HCT116 (cell line): ENCODE data around the gene ZNF214. TPM values are rescaled to one million over a fixed set of nuclear protein-coding genes. Genes with fewer than 3 reads are reported as not detected.

ENCODE experiments used
- ATAC-seq: fragments of 200-7000 bp; cut with Tn5 transposase; 2 replicates; pipeline ENCODE4 v1.9.1; 2020; ENCODE audit warnings: mild to moderate bottlenecking, moderate library complexity
- BruUV-seq: library from RNA; stranded (reverse); fragments of 400-500 nt; replicated peaks from 2 replicates; lab custom pipeline; 2021; lab: Mats Ljungman, UMichigan
- CTCF ChIA-PET: fragments of 300-600 bp; sonication (Branson Sonifier 250); formaldehyde crosslinking; loops from one replicate; lab custom pipeline; 2021; ENCODE audit warnings: antibody characterized with exemption; lab: Charles Lee
- POLR2A ChIA-PET: fragments of 300-600, 350-600 bp; sonication (Branson Sonifier 250); formaldehyde crosslinking; loops from one replicate; lab custom pipeline; 2021; ENCODE audit warnings: antibody characterized with exemption; lab: Charles Lee
- RAD21 ChIA-PET, 2 experiments: fragments of 300-600 bp; sonication (Branson Sonifier 250); formaldehyde crosslinking; loops; one replicate each; lab custom pipeline; 2023; ENCODE audit warnings: low total read pairs in 2 of 2; ENCODE audit not compliant: uncharacterized antibody in 2 of 2, unreplicated experiment in 2 of 2, low non-redundant PET in 1 of 2; lab: Charles Lee
- DNase-seq: peaks from one replicate; pipeline ENCODE4 v3.0.0-alpha.2; 2010; ENCODE audit warnings: low read depth, low spot score
- H2AFZ ChIP-seq: fragments of 200-600 bp; shearing (Covaris generic), sonication (generic); 2 replicates; pipeline ENCODE4 v1.6.1; 2017; ENCODE audit warnings: low read depth, mixed run types, mixed read lengths, antibody characterized with exemption, low read length; ENCODE audit not compliant: poor library complexity, severe bottlenecking
- H3K27ac ChIP-seq: 2 replicates; pipeline ENCODE4 v1.5.1; 2012; ENCODE audit warnings: low read depth, low read length
- H3K27me3 ChIP-seq: fragments of 200-600 bp; sonication (generic); 2 replicates; pipeline ENCODE4 v1.6.1; 2016; ENCODE audit warnings: mixed run types, low read length, mixed read lengths; ENCODE audit not compliant: insufficient read depth
- H3K36me3 ChIP-seq, 2 experiments: fragments of 200-500 bp in 1 of 2; fragments of 200-600 bp in 1 of 2; sonication (Bioruptor generic) in 1 of 2; sonication (generic) in 1 of 2; 2 replicates each; pipeline versions ENCODE4 v1.5.1 to v1.6.1; 2014 to 2016; ENCODE audit warnings: low read length in 2 of 2, inconsistent platforms in 1 of 2, mixed read lengths in 1 of 2, mixed run types in 1 of 2; ENCODE audit not compliant: insufficient read depth in 2 of 2, control insufficient read depth in 1 of 2
- H3K4me1 ChIP-seq, 2 experiments: fragments of 200-600 bp in 1 of 2; sonication (generic) in 1 of 2; 2 replicates each; pipeline versions ENCODE4 v1.5.1 to v1.6.1; 2012 to 2017; ENCODE audit warnings: low read length in 2 of 2, inconsistent platforms in 1 of 2, mild to moderate bottlenecking in 1 of 2, mixed read lengths in 1 of 2, mixed run types in 1 of 2, moderate library complexity in 1 of 2; ENCODE audit not compliant: insufficient read depth in 2 of 2, control insufficient read depth in 1 of 2
- H3K4me2 ChIP-seq: fragments of 200-600 bp; sonication (generic); 2 replicates; pipeline ENCODE4 v1.6.1; 2017; ENCODE audit warnings: mixed run types, low read length, mixed read lengths
- H3K4me3 ChIP-seq, 2 experiments: fragments of 200-600 bp in 1 of 2; sonication (generic) in 1 of 2; replicated peaks in 1 of 2; 2 replicates each; pipeline ENCODE4 v1.5.1; 2011 to 2016; ENCODE audit warnings: low read length in 2 of 2, control low read depth in 1 of 2, low read depth in 1 of 2, mild to moderate bottlenecking in 1 of 2, mixed read lengths in 1 of 2, mixed run types in 1 of 2
- H3K79me2 ChIP-seq: fragments of 200-600 bp; sonication (generic); 2 replicates; pipeline ENCODE4 v1.6.1; 2017; ENCODE audit warnings: mild to moderate bottlenecking, mixed run types, low read length, moderate library complexity, mixed read lengths; ENCODE audit not compliant: insufficient read depth
- H3K9ac ChIP-seq: fragments of 200-600 bp; sonication (generic); 2 replicates; pipeline ENCODE4 v1.6.1; 2016; ENCODE audit warnings: low read length, mixed read lengths
- H3K9me2 ChIP-seq: fragments of 200-600 bp; sonication (generic), shearing (Covaris generic); 2 replicates; pipeline ENCODE4 v1.6.1; 2017; ENCODE audit warnings: mixed run types, mild to moderate bottlenecking, moderate library complexity; ENCODE audit not compliant: insufficient read depth
- H3K9me3 ChIP-seq, 2 experiments: fragments of 200-500 bp in 1 of 2; fragments of 200-600 bp in 1 of 2; sonication (Bioruptor generic) in 1 of 2; sonication (generic) in 1 of 2; 2 replicates each; pipeline ENCODE4 v1.6.1; 2014 to 2017; ENCODE audit warnings: low read length in 2 of 2, mixed read lengths in 2 of 2, inconsistent platforms in 1 of 2, low read depth in 1 of 2, mild to moderate bottlenecking in 1 of 2, mixed run types in 1 of 2, moderate library complexity in 1 of 2; ENCODE audit not compliant: control insufficient read depth in 1 of 2, insufficient read depth in 1 of 2
- H4K20me1 ChIP-seq: fragments of 200-600 bp; sonication (generic), shearing (Covaris generic); 2 replicates; pipeline ENCODE4 v1.6.1; 2017; ENCODE audit warnings: mixed run types, mild to moderate bottlenecking, moderate library complexity; ENCODE audit not compliant: insufficient read depth
- EGR1 ChIP-seq: IDR thresholded peaks from 2 replicates; pipeline ENCODE4 v1.6.1; 2012; ENCODE audit warnings: low read depth
- ELF1 ChIP-seq: IDR thresholded peaks from 2 replicates; pipeline ENCODE4 v1.6.1; 2012; ENCODE audit warnings: low read depth, borderline replicate concordance
- EZH2 ChIP-seq: fragments of 200-600 bp; sonication (generic); IDR thresholded peaks from 2 replicates; pipeline ENCODE4 v1.6.1; 2017; ENCODE audit warnings: antibody characterized with exemption, mixed run types
- EZH2phosphoT487 ChIP-seq: fragments of 200-600 bp; IDR thresholded peaks from 2 replicates; pipeline ENCODE4 v1.6.1; 2018; ENCODE audit warnings: antibody characterized with exemption, borderline replicate concordance
- FOSL1 ChIP-seq: IDR thresholded peaks from 2 replicates; pipeline ENCODE4 v1.6.1; 2012; ENCODE audit warnings: low read depth
- JUND ChIP-seq: IDR thresholded peaks from 2 replicates; pipeline ENCODE4 v1.6.1; 2012
- MAX ChIP-seq: IDR thresholded peaks from 2 replicates; pipeline ENCODE4 v1.6.1; 2012
- POLR2AphosphoS5 ChIP-seq: IDR thresholded peaks from 2 replicates; pipeline ENCODE4 v1.6.1; 2011; ENCODE audit warnings: mild to moderate bottlenecking, low read depth, low read length, moderate library complexity
- SIN3A ChIP-seq: IDR thresholded peaks from 2 replicates; pipeline ENCODE4 v1.6.1; 2012; ENCODE audit warnings: low read depth
- SP1 ChIP-seq: IDR thresholded peaks from 2 replicates; pipeline ENCODE4 v1.6.1; 2012; ENCODE audit warnings: low read depth
- SRF ChIP-seq: IDR thresholded peaks from 2 replicates; pipeline ENCODE4 v1.6.1; 2012; ENCODE audit warnings: low read depth
- YY1 ChIP-seq: IDR thresholded peaks from 2 replicates; pipeline ENCODE4 v1.6.1; 2011; ENCODE audit warnings: low read length, low read depth, moderate library complexity, mild to moderate bottlenecking; ENCODE audit not compliant: insufficient replicate concordance; ENCODE audit errors: extremely low read depth
- ZFX ChIP-seq: fragments of 450-650 bp; IDR thresholded peaks from 2 replicates; pipeline ENCODE4 v1.6.1; 2017
- intact Hi-C: fragments of 100-400 bp; cut with micrococcal nuclease; formaldehyde crosslinking; loops from 2 replicates; pipeline ENCODE4 v1.10.0; 2022
- total RNA-seq: library from RNA; stranded (reverse); gene quantifications from one replicate; pipeline ENCODE4 v1.2.1, GENCODE V29; 2021; ENCODE audit not compliant: unreplicated experiment
- TF ChIP-seq, protein P1 (sequence below): IDR thresholded peaks from 2 replicates; pipeline ENCODE4 v1.6.1; 2011; ENCODE audit warnings: mild to moderate bottlenecking, low read length, moderate library complexity; ENCODE audit not compliant: insufficient replicate concordance; ENCODE audit errors: extremely low read depth

Gene ZNF214
- total RNA-seq, 1 experiment from 2014 or later, result 2.1 TPM

GRCh38 chr11:7046474-7047175 is 26.5 kb upstream of the ZNF214 start:
- ChIA-PET RAD21 (no interaction called here), POLR2A (no interaction called here), CTCF (no interaction called here)
- no peak for ATAC-seq
- Histone ChIP-seq H3K79me2 (no peaks in the 10 kb centered on the region), H4K20me1 (no peaks in the 10 kb centered on the region), H3K9me3 (no peaks in the 10 kb centered on the region), H3K36me3 (no peaks in the 10 kb centered on the region), H3K9ac (no peak overlapping the region), H3K9me2 (no peaks in the 10 kb centered on the region), H3K4me1 (no peaks in the 10 kb centered on the region), H3K27ac (no peak overlapping the region), H3K4me2 (no peak overlapping the region), H2AFZ (no peak overlapping the region), H3K4me3 (no peak overlapping the region), H3K27me3 (no peaks in the 10 kb centered on the region)
- BruUV-seq, result no TSS peak
- no peak for TF ChIP-seq ELF1
- TF ChIP-seq, protein P1, sequence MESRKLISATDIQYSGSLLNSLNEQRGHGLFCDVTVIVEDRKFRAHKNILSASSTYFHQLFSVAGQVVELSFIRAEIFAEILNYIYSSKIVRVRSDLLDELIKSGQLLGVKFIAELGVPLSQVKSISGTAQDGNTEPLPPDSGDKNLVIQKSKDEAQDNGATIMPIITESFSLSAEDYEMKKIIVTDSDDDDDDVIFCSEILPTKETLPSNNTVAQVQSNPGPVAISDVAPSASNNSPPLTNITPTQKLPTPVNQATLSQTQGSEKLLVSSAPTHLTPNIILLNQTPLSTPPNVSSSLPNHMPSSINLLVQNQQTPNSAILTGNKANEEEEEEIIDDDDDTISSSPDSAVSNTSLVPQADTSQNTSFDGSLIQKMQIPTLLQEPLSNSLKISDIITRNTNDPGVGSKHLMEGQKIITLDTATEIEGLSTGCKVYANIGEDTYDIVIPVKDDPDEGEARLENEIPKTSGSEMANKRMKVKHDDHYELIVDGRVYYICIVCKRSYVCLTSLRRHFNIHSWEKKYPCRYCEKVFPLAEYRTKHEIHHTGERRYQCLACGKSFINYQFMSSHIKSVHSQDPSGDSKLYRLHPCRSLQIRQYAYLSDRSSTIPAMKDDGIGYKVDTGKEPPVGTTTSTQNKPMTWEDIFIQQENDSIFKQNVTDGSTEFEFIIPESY, result no peak
- no peak for TF ChIP-seq EZH2
- TF ChIP-seq FOSL1, result no peak
- TF ChIP-seq EZH2phosphoT487, result no peak
- TF ChIP-seq SP1, result no peak
- TF ChIP-seq SRF, result no peak
- no peak for TF ChIP-seq MAX
- no peak for TF ChIP-seq SIN3A
- no peak for TF ChIP-seq JUND
- TF ChIP-seq EGR1, result no peak
- no peak for TF ChIP-seq YY1
- TF ChIP-seq ZFX, result no peak
- no peak for TF ChIP-seq POLR2AphosphoS5
- no peak for DNase-seq
- intact Hi-C loops, result no loop called here
